HG02610 (cell line): Measurements from ENCODE around the gene LBHD1.
"Not testable (repeated sequence)": the region's sequence is repeated elsewhere in the genome, so short reads cannot be mapped to it uniquely, and the experiment has no call there.

Experiments
- ATAC-seq: cut with Tn5 transposase; IDR thresholded peaks from one replicate; pipeline ENCODE4 v1.9.1; 2021; ENCODE audit warnings: mild to moderate bottlenecking, moderate library complexity; ENCODE audit not compliant: unreplicated experiment

Gene LBHD1

GRCh38 chr11:62665075-62665598 lies 6.9 kb downstream of the LBHD1 start, which contains the start of the genes C11orf98 and CSKMT:
TSS of gene C11orf98 (minus strand) at chr11:62665210. CDS start at chr11:62665169, 41 bp downstream.
TSS of gene CSKMT (plus strand) at chr11:62665312. CDS start at chr11:62665880, 568 bp downstream.
- peak; percentile 82 for ATAC-seq

- ATAC-seq, result peak; percentile 24
These were observed 7.5 kb downstream of the LBHD1 start for GRCh38 chr11:62664405-62665074.

- ATAC-seq, result no peak
These were observed 15.2 kb downstream of the LBHD1 start for GRCh38 chr11:62656796-62657429.

- ATAC-seq, result no peak
These were observed 17.8 kb downstream of the LBHD1 start for GRCh38 chr11:62654297-62654696.

GRCh38 chr11:62652161-62653006 lies 19.7 kb downstream of the LBHD1 start:
- peak; percentile 12 for ATAC-seq

- not testable (repeated sequence) for ATAC-seq
These were observed 21.8 kb downstream of the LBHD1 start for GRCh38 chr11:62650283-62650682.

GRCh38 chr11:62649486-62649885 lies 22.6 kb downstream of the LBHD1 start:
- ATAC-seq, result no peak

GRCh38 chr11:62648967-62649364 lies 23.1 kb downstream of the LBHD1 start:
- ATAC-seq, result no peak

- ATAC-seq, result no peak
These were observed 23.7 kb downstream of the LBHD1 start for GRCh38 chr11:62648185-62648966.

GRCh38 chr11:62647609-62648005 lies 24.5 kb downstream of the LBHD1 start:
- ATAC-seq, result no peak

GRCh38 chr11:62646825-62647608 lies 25.1 kb downstream of the LBHD1 start:
- ATAC-seq, result no peak

GRCh38 chr11:62645946-62646824 lies 25.9 kb downstream of the LBHD1 start, which contains the start of gene GANAB:
TSS of gene GANAB (minus strand) at chr11:62646613. CDS start at chr11:62646599, 14 bp downstream.
- ATAC-seq, result peak; percentile 91

- no peak for ATAC-seq
These were observed 26.5 kb downstream of the LBHD1 start for GRCh38 chr11:62645671-62645945.

GRCh38 chr11:62644220-62644619 lies 27.8 kb downstream of the LBHD1 start:
- no peak for ATAC-seq

GRCh38 chr11:62632492-62632891 lies 39.6 kb downstream of the LBHD1 start:
- ATAC-seq, result no peak

GRCh38 chr11:62627713-62628112 lies 44.4 kb downstream of the LBHD1 start:
- ATAC-seq, result no peak

- no peak for ATAC-seq
These were observed 49.5 kb downstream of the LBHD1 start for GRCh38 chr11:62622476-62623089.
